Fibroblast of skin of left biceps (primary cell): ENCODE measurements around the gene FAM50B.

Experiments used
- DNase-seq, 2 experiments: peaks; one replicate each; pipeline ENCODE4 v3.0.0-alpha.2; 2013; ENCODE audit warnings: low read depth in 2 of 2

The FAM50B gene

GRCh38 chr6:3848925-3849605 lies at the start of gene FAM50B:
Gene FAM50B (plus strand): TSS chr6:3849373. CDS start chr6:3849812, 439 bp downstream.
- peak; percentile 57 for DNase-seq

- no peak for DNase-seq
These were observed 49.5 kb upstream of the FAM50B start for GRCh38 chr6:3799719-3800118.

DNA sequence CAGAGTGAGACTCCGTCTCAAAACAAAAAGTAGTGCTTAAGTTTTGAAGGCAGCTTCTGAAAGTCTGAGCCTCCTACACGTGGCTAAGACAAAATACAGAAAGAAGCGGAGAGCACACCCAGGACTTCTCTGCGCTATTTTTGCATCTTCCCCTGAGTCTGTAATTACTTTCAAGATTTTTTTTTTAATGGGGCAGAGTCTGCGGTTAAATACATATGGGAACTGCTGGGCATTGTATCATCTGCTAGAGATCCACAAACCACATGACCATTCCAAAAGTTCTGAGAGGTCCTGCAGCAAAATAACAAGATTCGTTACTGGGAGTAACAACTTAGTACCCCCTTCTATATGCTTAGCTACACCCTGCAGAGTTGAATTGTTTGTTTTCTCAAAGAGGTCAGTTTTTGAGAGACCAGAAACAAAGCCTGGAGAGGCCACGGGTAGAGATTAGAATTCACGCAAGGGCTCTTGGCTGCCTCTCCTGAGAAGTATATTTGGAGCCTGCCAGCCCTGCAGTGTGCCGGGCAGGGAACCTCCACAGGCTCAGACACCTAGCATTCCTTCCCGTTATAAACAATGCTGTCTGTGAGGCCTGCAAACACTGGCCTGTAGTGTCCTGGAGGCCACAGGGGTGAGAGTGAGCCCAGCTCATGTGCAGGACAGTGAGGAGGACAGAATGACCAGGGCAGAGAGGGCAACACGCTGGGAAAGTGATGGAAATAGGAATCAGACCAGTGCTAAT lies 48.2 kb upstream of the FAM50B start:
- no peak for DNase-seq

DNA sequence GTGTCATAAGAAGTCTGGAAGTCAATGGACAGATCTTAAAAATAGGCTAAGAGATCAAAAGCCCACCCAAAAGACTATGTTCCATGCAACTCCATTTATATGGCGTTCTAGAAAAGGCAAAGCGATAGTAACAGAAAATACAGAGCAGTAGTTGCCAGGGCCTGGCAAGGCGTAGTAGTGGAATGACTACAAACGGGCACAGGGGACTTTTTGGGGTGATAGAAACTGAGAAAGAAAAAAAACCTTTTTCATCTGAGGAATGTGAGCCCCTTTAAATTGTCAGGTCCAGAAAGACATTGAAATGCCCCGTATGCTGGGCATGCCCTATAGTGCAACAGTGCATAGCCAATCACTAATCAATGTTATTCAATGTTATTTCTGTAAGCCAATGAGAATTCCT lies 47.2 kb upstream of the FAM50B start:
- DNase-seq, result no peak

GRCh38 chr6:3803627-3804468 lies 45.3 kb upstream of the FAM50B start:
- peak; percentile 85 to 88 for DNase-seq

GRCh38 chr6:3804964-3805363 lies 44.2 kb upstream of the FAM50B start:
- DNase-seq, result peak; percentile 69 to 71

GRCh38 chr6:3805448-3806123 lies 43.6 kb upstream of the FAM50B start:
- DNase-seq, result no peak

DNA sequence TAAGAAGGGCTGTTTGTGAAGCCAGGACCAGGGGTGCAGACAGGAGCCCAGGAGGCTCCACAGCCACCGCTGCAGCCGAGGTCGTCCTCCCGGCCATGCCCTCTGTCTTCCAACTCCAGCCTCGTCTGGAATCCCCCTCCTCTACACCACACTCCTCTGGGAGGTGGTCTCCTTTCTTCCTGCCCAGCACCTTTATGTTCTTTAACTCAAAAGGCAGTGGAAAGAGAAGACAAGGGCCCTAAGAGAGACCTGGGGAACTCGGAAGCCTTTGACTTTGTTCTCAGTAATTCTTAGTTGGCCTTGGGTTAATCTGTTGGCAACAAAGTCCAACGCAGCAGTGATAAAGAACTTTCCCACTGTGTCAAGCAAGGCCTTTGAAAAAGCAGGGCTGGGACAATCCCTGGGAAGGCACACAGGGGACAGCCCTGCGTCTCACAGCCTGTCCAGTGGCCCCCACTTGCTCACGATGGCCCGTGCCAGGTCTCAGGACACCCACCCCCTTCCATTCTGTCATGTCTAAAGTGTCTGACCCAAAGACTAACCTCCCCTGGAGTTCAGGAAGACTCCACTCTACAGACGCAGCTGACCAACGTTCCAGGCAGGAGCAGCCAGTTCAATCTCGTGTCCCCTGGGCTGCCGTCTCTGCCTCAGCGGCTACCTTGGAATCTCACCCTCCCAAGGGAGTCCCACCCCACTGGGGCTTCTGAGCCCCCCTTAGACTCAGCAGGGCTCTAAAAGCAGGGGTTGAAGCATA lies 42.8 kb upstream of the FAM50B start:
- no peak for DNase-seq

DNA sequence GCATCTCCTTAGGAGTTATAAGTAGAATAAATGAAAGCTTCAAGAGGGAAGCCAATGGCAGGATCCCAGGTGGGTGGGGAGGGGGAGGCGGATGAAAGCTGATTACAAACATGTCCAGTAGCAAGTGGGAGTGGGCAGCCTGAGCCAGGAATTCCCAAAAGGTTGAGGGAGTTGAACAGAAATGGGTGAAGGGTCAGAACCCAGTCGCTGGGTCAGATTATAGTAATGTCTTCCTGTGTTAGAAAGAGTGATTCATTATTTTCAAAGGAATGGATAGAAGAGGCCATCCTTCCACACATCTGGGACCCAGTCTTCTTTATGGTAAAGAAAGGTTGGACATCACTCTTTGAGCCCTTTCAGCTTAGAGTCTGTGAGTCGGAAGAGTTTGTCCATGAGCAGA lies 41.0 kb upstream of the FAM50B start:
- DNase-seq, result no peak

- DNase-seq, result no peak
These were observed 40.2 kb upstream of the FAM50B start for GRCh38 chr6:3808759-3809514.

GRCh38 chr6:3809515-3809891 lies 39.7 kb upstream of the FAM50B start:
- no peak for DNase-seq

DNA sequence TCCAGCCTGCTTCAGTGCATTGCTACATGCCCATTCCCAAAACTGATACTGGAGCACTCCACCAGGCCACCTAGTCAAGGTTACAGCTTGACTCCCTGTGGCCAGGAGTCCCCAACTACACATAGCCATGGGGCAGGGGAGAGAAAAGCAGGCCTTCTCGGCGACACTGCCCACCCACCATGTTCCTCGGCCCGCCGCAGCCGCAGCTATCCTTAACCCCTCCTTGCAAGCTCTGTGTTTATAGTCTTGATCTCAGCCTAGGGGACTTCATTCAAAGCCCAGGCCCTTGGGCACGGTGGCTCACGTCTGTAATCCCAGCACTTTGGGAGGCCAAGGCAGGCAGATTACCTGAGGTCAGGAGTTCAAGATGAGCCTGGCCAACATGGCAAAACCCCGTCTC lies 39.2 kb upstream of the FAM50B start:
- no peak for DNase-seq

GRCh38 chr6:3811191-3811590 lies 38.0 kb upstream of the FAM50B start:
- no peak for DNase-seq

- DNase-seq, result no peak
These were observed 36.6 kb upstream of the FAM50B start for GRCh38 chr6:3812596-3812995.

- DNase-seq, result no peak
These were observed 35.9 kb upstream of the FAM50B start for GRCh38 chr6:3813150-3813780.

DNA sequence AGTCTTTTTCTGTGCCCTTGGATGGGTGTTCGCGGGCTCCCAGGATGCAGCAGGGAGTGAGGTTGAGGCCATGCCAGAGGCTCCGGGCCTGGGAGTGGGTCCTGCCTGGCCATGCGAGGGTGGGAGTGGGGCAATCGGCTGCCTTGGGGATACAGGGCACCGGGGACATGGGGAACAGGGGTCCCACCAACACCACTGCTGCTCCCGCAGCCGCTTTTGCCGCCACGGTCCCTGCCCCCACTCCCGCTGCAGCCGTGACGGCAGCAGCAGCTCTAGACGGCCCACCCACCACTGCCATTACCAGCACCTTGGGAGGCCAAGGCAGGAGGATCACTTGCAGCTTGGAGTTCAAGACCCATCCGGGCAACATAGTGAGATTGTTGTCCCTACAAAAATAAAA lies 35.3 kb upstream of the FAM50B start:
- DNase-seq, result no peak

- no peak for DNase-seq
These were observed 34.6 kb upstream of the FAM50B start for GRCh38 chr6:3814539-3814938.

GRCh38 chr6:3816251-3816650 lies 32.9 kb upstream of the FAM50B start:
- no peak for DNase-seq

DNA sequence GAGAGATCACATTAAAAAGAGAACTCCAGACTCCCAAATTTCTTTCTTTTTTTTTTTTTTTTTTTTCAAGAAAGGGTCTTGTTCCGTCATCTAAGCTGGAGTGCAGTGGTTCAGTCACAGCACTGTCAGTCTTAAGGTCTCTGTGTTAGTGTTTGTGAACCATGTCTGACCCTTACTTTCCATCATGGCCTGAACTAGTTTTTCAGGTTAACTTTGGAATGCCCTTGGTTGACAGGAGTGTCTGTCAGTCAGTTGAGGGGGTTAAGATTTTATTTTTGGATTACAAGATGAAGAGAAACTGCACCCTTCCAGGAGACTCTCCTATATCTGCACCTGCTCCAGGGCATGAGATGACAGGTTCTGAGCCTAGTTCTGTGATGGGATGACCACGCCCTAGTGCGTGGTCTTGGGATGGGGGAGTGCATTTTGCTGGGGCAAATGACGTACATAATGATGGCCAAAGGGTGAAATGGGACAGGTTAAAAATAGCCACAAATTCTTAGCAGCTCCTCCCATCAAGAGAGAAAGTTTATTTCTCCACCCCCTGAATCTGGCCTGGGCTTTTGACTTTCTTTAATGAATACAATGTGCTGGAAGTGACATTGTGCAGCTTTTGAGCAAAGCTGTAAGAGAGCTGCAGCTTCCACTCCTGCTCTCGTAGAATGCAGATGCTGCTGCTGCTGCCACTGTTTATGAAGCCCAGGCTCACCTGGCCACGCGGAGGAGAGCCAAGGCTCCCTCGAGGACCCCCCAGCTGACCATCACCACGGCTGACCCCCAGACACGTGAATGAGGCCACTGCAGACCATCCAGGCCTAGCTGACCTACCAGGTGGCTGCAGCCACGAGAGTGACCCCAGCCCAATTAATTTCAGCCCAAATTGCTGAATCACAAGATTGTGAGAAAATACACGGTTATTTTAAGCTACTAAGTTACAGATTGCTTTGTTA lies 29.7 kb upstream of the FAM50B start:
- DNase-seq, result no peak
